OCI-LY1 (cell line): Measurements from ENCODE around the gene GMDS.

Experiments
- H2AFZ ChIP-seq: fragments of 200-600 bp; sonication (generic), shearing (Covaris generic); 2 replicates; pipeline ENCODE4 v1.6.0; 2014; ENCODE audit warnings: antibody characterized with exemption, mild to moderate bottlenecking, low read length
- H3F3A ChIP-seq: fragments of 200-600 bp; sonication (generic), shearing (Covaris generic); 2 replicates; pipeline ENCODE4 v1.6.0; 2014; ENCODE audit warnings: mild to moderate bottlenecking, antibody characterized with exemption, low read length, moderate library complexity; ENCODE audit not compliant: insufficient read depth
- H3K27ac ChIP-seq: fragments of 200-600 bp; sonication (generic); 2 replicates; pipeline ENCODE4 v1.5.1; 2014; ENCODE audit warnings: low read length, mixed run types, mild to moderate bottlenecking, low read depth; ENCODE audit not compliant: poor library complexity, severe bottlenecking
- H3K27me3 ChIP-seq: fragments of 200-600 bp; sonication (generic); 2 replicates; pipeline ENCODE4 v1.6.0; 2014; ENCODE audit warnings: antibody characterized with exemption, mild to moderate bottlenecking, low read length, moderate library complexity; ENCODE audit not compliant: insufficient read depth
- H3K36me3 ChIP-seq: fragments of 200-600 bp; sonication (generic); 2 replicates; pipeline ENCODE4 v1.6.1; 2014; ENCODE audit warnings: mild to moderate bottlenecking, antibody characterized with exemption, low read length, moderate library complexity, mixed read lengths; ENCODE audit not compliant: insufficient read depth
- H3K4me1 ChIP-seq: fragments of 200-600 bp; sonication (generic); 2 replicates; pipeline ENCODE4 v1.5.1; 2014; ENCODE audit warnings: mild to moderate bottlenecking, low read length, moderate library complexity; ENCODE audit not compliant: insufficient read depth, severe bottlenecking
- H3K4me2 ChIP-seq: fragments of 200-600 bp; sonication (generic), shearing (Covaris generic); 2 replicates; pipeline ENCODE4 v1.6.1; 2014; ENCODE audit warnings: low read length
- H3K4me3 ChIP-seq: fragments of 200-600 bp; sonication (generic); 2 replicates; pipeline ENCODE4 v1.5.1; 2014; ENCODE audit warnings: low read length, low read depth, mild to moderate bottlenecking, mixed read lengths; ENCODE audit not compliant: poor library complexity, severe bottlenecking
- H3K79me2 ChIP-seq: fragments of 200-600 bp; shearing (Covaris generic); 2 replicates; pipeline ENCODE4 v1.6.1; 2016; ENCODE audit warnings: mixed run types, low read length, mixed read lengths; ENCODE audit not compliant: insufficient read depth
- H3K9ac ChIP-seq: fragments of 200-600 bp; sonication (generic), shearing (Covaris generic); 2 replicates; pipeline ENCODE4 v1.6.1; 2014; ENCODE audit warnings: mild to moderate bottlenecking, low read length, mixed read lengths
- H3K9me2 ChIP-seq: fragments of 200-600 bp; sonication (generic), shearing (Covaris generic); 2 replicates; pipeline ENCODE4 v1.6.1; 2014; ENCODE audit warnings: low read depth, mild to moderate bottlenecking, low read length, mixed read lengths
- H3K9me3 ChIP-seq: fragments of 200-600 bp; shearing (Covaris generic); 2 replicates; pipeline ENCODE4 v1.6.1; 2014; ENCODE audit warnings: low read length, mixed read lengths
- H4K20me1 ChIP-seq: fragments of 200-600 bp; sonication (generic), shearing (Covaris generic); 2 replicates; pipeline ENCODE4 v1.6.0; 2016; ENCODE audit warnings: mild to moderate bottlenecking, low read length; ENCODE audit not compliant: insufficient read depth
- EZH2 ChIP-seq: fragments of 200-600 bp; sonication (generic), shearing (Covaris generic); IDR thresholded peaks from 2 replicates; pipeline ENCODE4 v1.8.0; 2017; ENCODE audit warnings: borderline replicate concordance, mixed run types, mild to moderate bottlenecking, antibody characterized with exemption, low read length, moderate library complexity, mixed read lengths
- TF ChIP-seq, protein P1 (sequence below): fragments of 200-600 bp; sonication (generic), shearing (Covaris generic); IDR thresholded peaks from 2 replicates; pipeline ENCODE4 v1.5.1; 2017; ENCODE audit warnings: mild to moderate bottlenecking, antibody characterized with exemption, low read length, moderate library complexity, mixed read lengths

The GMDS gene

GRCh38 chr6:1665214-1665613 is 580.2 kb downstream of the GMDS start:
- no peaks in the 10 kb centered on the region for H3K27me3 ChIP-seq
- peaks cover 17% of the 10 kb centered on the region for H3K4me1 ChIP-seq
- no peak overlapping the region; the same call in 1 of the 2 replicates for H3K9ac ChIP-seq
- H3K4me2 ChIP-seq = peak overlapping the region; percentile 42; the same call in 1 of the 2 replicates
- no peaks in the 10 kb centered on the region for H3K79me2 ChIP-seq
- no peaks in the 10 kb centered on the region for H4K20me1 ChIP-seq
- H3F3A ChIP-seq = peaks cover 5% of the 10 kb centered on the region; the same call in 1 of the 2 replicates
- no peaks in the 10 kb centered on the region for H3K9me2 ChIP-seq
- H3K4me3 ChIP-seq = peak overlapping the region; percentile 16
- no peaks in the 10 kb centered on the region for H3K36me3 ChIP-seq
- H3K9me3 ChIP-seq = no peaks in the 10 kb centered on the region
- TF ChIP-seq EZH2 = no peak
- TF ChIP-seq, protein P1, sequence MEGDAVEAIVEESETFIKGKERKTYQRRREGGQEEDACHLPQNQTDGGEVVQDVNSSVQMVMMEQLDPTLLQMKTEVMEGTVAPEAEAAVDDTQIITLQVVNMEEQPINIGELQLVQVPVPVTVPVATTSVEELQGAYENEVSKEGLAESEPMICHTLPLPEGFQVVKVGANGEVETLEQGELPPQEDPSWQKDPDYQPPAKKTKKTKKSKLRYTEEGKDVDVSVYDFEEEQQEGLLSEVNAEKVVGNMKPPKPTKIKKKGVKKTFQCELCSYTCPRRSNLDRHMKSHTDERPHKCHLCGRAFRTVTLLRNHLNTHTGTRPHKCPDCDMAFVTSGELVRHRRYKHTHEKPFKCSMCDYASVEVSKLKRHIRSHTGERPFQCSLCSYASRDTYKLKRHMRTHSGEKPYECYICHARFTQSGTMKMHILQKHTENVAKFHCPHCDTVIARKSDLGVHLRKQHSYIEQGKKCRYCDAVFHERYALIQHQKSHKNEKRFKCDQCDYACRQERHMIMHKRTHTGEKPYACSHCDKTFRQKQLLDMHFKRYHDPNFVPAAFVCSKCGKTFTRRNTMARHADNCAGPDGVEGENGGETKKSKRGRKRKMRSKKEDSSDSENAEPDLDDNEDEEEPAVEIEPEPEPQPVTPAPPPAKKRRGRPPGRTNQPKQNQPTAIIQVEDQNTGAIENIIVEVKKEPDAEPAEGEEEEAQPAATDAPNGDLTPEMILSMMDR = no peak
- H2AFZ ChIP-seq = no peak overlapping the region
- H3K27ac ChIP-seq = peak overlapping the region; percentile 77

DNA sequence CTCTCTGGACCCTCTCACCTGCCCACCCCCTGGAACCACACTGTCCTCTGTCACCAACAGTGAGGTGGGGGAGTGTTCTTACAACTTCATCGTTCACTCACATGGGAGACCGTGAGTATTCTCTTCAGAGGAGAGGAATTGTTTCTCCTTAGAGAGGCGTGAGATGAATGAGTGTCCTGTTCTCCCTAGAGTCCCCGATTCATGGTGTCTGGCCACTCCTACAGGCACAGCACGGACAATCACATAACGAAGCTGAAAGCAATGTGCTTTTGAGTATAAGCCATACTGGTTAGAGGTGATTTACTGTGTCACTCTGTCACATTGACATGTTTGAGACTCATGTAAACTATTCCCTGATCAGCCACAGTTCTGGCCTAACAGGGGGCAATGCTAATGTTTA is 581.1 kb downstream of the GMDS start:
- H3K9me2 ChIP-seq = no peaks in the 10 kb centered on the region
- no peaks in the 10 kb centered on the region for H3K79me2 ChIP-seq
- peaks cover 5% of the 10 kb centered on the region; the same call in 1 of the 2 replicates for H3F3A ChIP-seq
- H3K4me1 ChIP-seq = peaks cover 17% of the 10 kb centered on the region
- H3K4me3 ChIP-seq = no peak overlapping the region
- H3K36me3 ChIP-seq = no peaks in the 10 kb centered on the region
- no peaks in the 10 kb centered on the region for H4K20me1 ChIP-seq
- H3K4me2 ChIP-seq = no peak overlapping the region
- no peaks in the 10 kb centered on the region for H3K9me3 ChIP-seq
- no peaks in the 10 kb centered on the region for H3K27me3 ChIP-seq
- no peak overlapping the region for H3K9ac ChIP-seq
- H3K27ac ChIP-seq = no peak overlapping the region
- TF ChIP-seq, protein P1 = no peak
- TF ChIP-seq EZH2 = no peak
- no peak overlapping the region for H2AFZ ChIP-seq

DNA sequence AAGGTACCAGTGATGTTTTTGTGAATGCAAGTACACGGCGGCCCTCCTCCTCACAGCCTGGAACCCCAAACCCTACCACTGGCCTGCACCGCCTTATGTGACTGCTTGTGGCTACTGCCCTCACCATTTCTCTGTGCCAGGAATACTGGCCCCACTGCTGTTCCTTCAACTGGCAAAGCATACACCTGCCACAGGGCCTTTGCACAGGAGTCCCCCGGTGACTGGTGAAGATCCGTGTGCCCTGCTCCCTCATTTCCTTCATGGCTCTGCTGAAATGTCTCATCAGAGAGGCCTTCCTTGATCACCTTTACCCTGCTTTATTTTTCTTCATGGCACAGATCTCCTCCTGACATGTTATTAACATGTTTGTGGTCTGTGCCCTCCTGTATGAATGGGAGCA is 581.9 kb downstream of the GMDS start:
- Histone ChIP-seq H4K20me1 (no peaks in the 10 kb centered on the region), H3K9me2 (no peaks in the 10 kb centered on the region), H3K9me3 (no peaks in the 10 kb centered on the region), H3K9ac (no peak overlapping the region), H3K36me3 (no peaks in the 10 kb centered on the region), H2AFZ (no peak overlapping the region), H3K27ac (no peak overlapping the region), H3K4me1 (peaks cover 17% of the 10 kb centered on the region), H3K79me2 (no peaks in the 10 kb centered on the region), H3K4me2 (no peak overlapping the region), H3K27me3 (no peaks in the 10 kb centered on the region), H3F3A (peaks cover 5% of the 10 kb centered on the region; the same call in 1 of the 2 replicates), H3K4me3 (no peak overlapping the region)
- no peak for TF ChIP-seq EZH2
- TF ChIP-seq, protein P1 = no peak
